GM18505 (cell line): ENCODE data around the gene ATG101.

Source experiments
- ATAC-seq: cut with Tn5 transposase; IDR thresholded peaks from one replicate; pipeline ENCODE4 v1.9.1; 2021; ENCODE audit not compliant: unreplicated experiment
- POLR2A ChIP-seq: IDR thresholded peaks from 4 replicates; pipeline ENCODE4 v1.6.1; 2011; ENCODE audit warnings: borderline replicate concordance; ENCODE audit not compliant: insufficient read depth, insufficient read length; ENCODE audit errors: extremely low read depth

ATG101 gene

GRCh38 chr12:52069327-52070184, at the start of gene ATG101:
Gene ATG101, plus strand, starts transcription at chr12:52069978. Its CDS starts 3,673 bp downstream, at chr12:52073651.
- peak; percentile 86 for TF ChIP-seq POLR2A
- ATAC-seq = peak; percentile 92

GRCh38 chr12:52020539-52021336, 49.0 kb upstream of the ATG101 start:
- no peak for ATAC-seq
- TF ChIP-seq POLR2A = no peak

- TF ChIP-seq POLR2A = no peak
- peak; percentile 12 for ATAC-seq
Observed at GRCh38 chr12:52022841-52023181, 47.0 kb upstream of the ATG101 start.

- TF ChIP-seq POLR2A = no peak
- ATAC-seq = peak; percentile 50
Observed at GRCh38 chr12:52023182-52023975, 46.4 kb upstream of the ATG101 start.

GRCh38 chr12:52023976-52024688, 45.6 kb upstream of the ATG101 start:
- TF ChIP-seq POLR2A = no peak
- ATAC-seq = no peak

GRCh38 chr12:52024845-52025230, 44.9 kb upstream of the ATG101 start:
- ATAC-seq = no peak
- TF ChIP-seq POLR2A = peak; percentile 40

GRCh38 chr12:52026263-52026662, 43.5 kb upstream of the ATG101 start:
- no peak for ATAC-seq
- TF ChIP-seq POLR2A = no peak

- no peak for ATAC-seq
- no peak for TF ChIP-seq POLR2A
Observed at GRCh38 chr12:52027085-52027843, 42.5 kb upstream of the ATG101 start.

- TF ChIP-seq POLR2A = no peak
- ATAC-seq = no peak
Observed at GRCh38 chr12:52029685-52030084, 40.1 kb upstream of the ATG101 start.

GRCh38 chr12:52032446-52032803, 37.4 kb upstream of the ATG101 start:
- no peak for ATAC-seq
- no peak for TF ChIP-seq POLR2A

- peak; percentile 70 for TF ChIP-seq POLR2A
- ATAC-seq = peak; percentile 78
Observed at GRCh38 chr12:52032804-52033445, 36.9 kb upstream of the ATG101 start.
